Retinal pigment epithelial cell (primary cell): ENCODE measurements around the gene XPNPEP2.
"Not testable (repeated sequence)": the region's sequence is repeated elsewhere in the genome, so short reads cannot be mapped to it uniquely, and the experiment has no call there.

Experiments used
- DNase-seq: peaks from one replicate; pipeline ENCODE4 v3.0.0-alpha.2; 2010; ENCODE audit warnings: low read depth
- H3K4me3 ChIP-seq: 2 replicates; pipeline ENCODE4 v1.5.1; 2011; ENCODE audit warnings: mild to moderate bottlenecking, low read length, control low read depth, moderate library complexity
- CTCF ChIP-seq: conservative IDR thresholded peaks from 2 replicates; pipeline ENCODE4 v1.5.1; 2011; ENCODE audit warnings: low read depth, low read length, control low read depth, inconsistent platforms

Gene XPNPEP2

GRCh38 chrX:129741880-129742758, 3.3 kb downstream of the XPNPEP2 start:
- H3K4me3 ChIP-seq = no peak overlapping the region
- no peak for TF ChIP-seq CTCF
- DNase-seq = no peak

GRCh38 chrX:129742759-129743152, 4.0 kb downstream of the XPNPEP2 start:
- H3K4me3 ChIP-seq, DNase-seq: not testable (repeated sequence)

GRCh38 chrX:129743821-129744220, 5.0 kb downstream of the XPNPEP2 start:
- no peak overlapping the region for H3K4me3 ChIP-seq
- no peak for TF ChIP-seq CTCF
- no peak for DNase-seq

GRCh38 chrX:129744861-129745321, 6.1 kb downstream of the XPNPEP2 start:
- no peak for DNase-seq
- no peak overlapping the region for H3K4me3 ChIP-seq
- no peak for TF ChIP-seq CTCF

- TF ChIP-seq CTCF = no peak
- no peak overlapping the region for H3K4me3 ChIP-seq
- no peak for DNase-seq
Observed at GRCh38 chrX:129746557-129747470, 8.0 kb downstream of the XPNPEP2 start.

- DNase-seq = no peak
- no peak for TF ChIP-seq CTCF
- H3K4me3 ChIP-seq = no peak overlapping the region
Observed at GRCh38 chrX:129747533-129747932, 8.8 kb downstream of the XPNPEP2 start.

- TF ChIP-seq CTCF = no peak
- no peak overlapping the region for H3K4me3 ChIP-seq
- no peak for DNase-seq
Observed at GRCh38 chrX:129748305-129748704, 9.5 kb downstream of the XPNPEP2 start.
